Measurements from ENCODE around the gene SCGB1D4. TPM values are rescaled to one million over a fixed set of nuclear protein-coding genes. Genes with fewer than 3 reads are reported as not detected.
A peak's percentile ranks its signal among the peaks of the same experiment; 100 is the strongest.

SCGB1D4 gene
- total RNA-seq, 2 experiments from 2014 or later: not detected

- Mint-ChIP-seq H3K4me1 (peaks cover 2% of the 10 kb centered on the region), H3K27ac (no peak overlapping the region), H3K36me3 (no peaks in the 10 kb centered on the region), H3K27me3 (peaks cover 3% of the 10 kb centered on the region), H3K4me3 (no peak overlapping the region), H3K9me3 (no peaks in the 10 kb centered on the region)
- no peak for DNase-seq
Observed at GRCh38 chr11:62322524-62322923, 23.6 kb upstream of the SCGB1D4 start.

GRCh38 chr11:62315431-62315830 is 16.6 kb upstream of the SCGB1D4 start:
- no peak overlapping the region for H3K27ac Mint-ChIP-seq
- peaks cover 27% of the 10 kb centered on the region for H3K27me3 Mint-ChIP-seq
- no peak for DNase-seq
- no peak overlapping the region for H3K4me3 Mint-ChIP-seq
- H3K4me1 Mint-ChIP-seq: peaks cover 8% of the 10 kb centered on the region
- no peaks in the 10 kb centered on the region for H3K36me3 Mint-ChIP-seq
- no peaks in the 10 kb centered on the region for H3K9me3 Mint-ChIP-seq

- H3K36me3 Mint-ChIP-seq: no peaks in the 10 kb centered on the region
- H3K4me3 Mint-ChIP-seq: no peak overlapping the region
- DNase-seq: no peak
- no peak overlapping the region for H3K27ac Mint-ChIP-seq
- H3K4me1 Mint-ChIP-seq: peaks cover 8% of the 10 kb centered on the region
- H3K9me3 Mint-ChIP-seq: peaks cover 3% of the 10 kb centered on the region
- peaks cover 46% of the 10 kb centered on the region for H3K27me3 Mint-ChIP-seq
Observed at GRCh38 chr11:62309991-62310390, 11.1 kb upstream of the SCGB1D4 start.

- no peak overlapping the region for H3K4me3 Mint-ChIP-seq
- H3K4me1 Mint-ChIP-seq: peaks cover 8% of the 10 kb centered on the region
- no peaks in the 10 kb centered on the region for H3K36me3 Mint-ChIP-seq
- DNase-seq: no peak
- H3K27me3 Mint-ChIP-seq: peaks cover 42% of the 10 kb centered on the region
- no peak overlapping the region for H3K27ac Mint-ChIP-seq
- H3K9me3 Mint-ChIP-seq: peaks cover 3% of the 10 kb centered on the region
Observed at GRCh38 chr11:62307950-62308349, 9.1 kb upstream of the SCGB1D4 start.

- peaks cover 34% of the 10 kb centered on the region for H3K27me3 Mint-ChIP-seq
Observed at GRCh38 chr11:62306227-62306626, 7.4 kb upstream of the SCGB1D4 start.

GRCh38 chr11:62295504-62295903 is 3.4 kb downstream of the SCGB1D4 start:
- Mint-ChIP-seq H3K4me3 (no peak overlapping the region), H3K36me3 (peaks cover 1% of the 10 kb centered on the region), H3K9me3 (no peaks in the 10 kb centered on the region), H3K27me3 (peaks cover 13% of the 10 kb centered on the region), H3K4me1 (no peaks in the 10 kb centered on the region), H3K27ac (no peak overlapping the region)
- no peak for DNase-seq

More at GRCh38 chr11:62306227-62306626, 7.4 kb upstream of the SCGB1D4 start:
- DNase-seq: no peak
- H3K27ac Mint-ChIP-seq: no peak overlapping the region
- peaks cover 3% of the 10 kb centered on the region for H3K4me1 Mint-ChIP-seq
- peaks cover 3% of the 10 kb centered on the region for H3K9me3 Mint-ChIP-seq
- H3K4me3 Mint-ChIP-seq: no peak overlapping the region
- no peaks in the 10 kb centered on the region for H3K36me3 Mint-ChIP-seq

- Mint-ChIP-seq H3K4me3 (no peak overlapping the region), H3K36me3 (no peaks in the 10 kb centered on the region), H3K27ac (no peak overlapping the region), H3K4me1 (no peaks in the 10 kb centered on the region), H3K27me3 (peaks cover 3% of the 10 kb centered on the region), H3K9me3 (no peaks in the 10 kb centered on the region)
- DNase-seq: no peak
Observed at GRCh38 chr11:62280452-62280851, 18.4 kb downstream of the SCGB1D4 start.

- DNase-seq: no peak
- H3K27me3 Mint-ChIP-seq: no peaks in the 10 kb centered on the region
- H3K36me3 Mint-ChIP-seq: no peaks in the 10 kb centered on the region
- H3K9me3 Mint-ChIP-seq: no peaks in the 10 kb centered on the region
- H3K4me3 Mint-ChIP-seq: no peak overlapping the region
- no peak overlapping the region for H3K27ac Mint-ChIP-seq
- H3K4me1 Mint-ChIP-seq: no peaks in the 10 kb centered on the region
Observed at GRCh38 chr11:62273789-62274275, 25.0 kb downstream of the SCGB1D4 start.

- no peaks in the 10 kb centered on the region for H3K4me1 Mint-ChIP-seq
- no peak for DNase-seq
- H3K4me3 Mint-ChIP-seq: no peak overlapping the region
- H3K27ac Mint-ChIP-seq: no peak overlapping the region
- no peaks in the 10 kb centered on the region for H3K27me3 Mint-ChIP-seq
- H3K9me3 Mint-ChIP-seq: no peaks in the 10 kb centered on the region
- H3K36me3 Mint-ChIP-seq: no peaks in the 10 kb centered on the region
Observed at GRCh38 chr11:62273284-62273683, 25.6 kb downstream of the SCGB1D4 start.

GRCh38 chr11:62269654-62270278 is 29.1 kb downstream of the SCGB1D4 start, which contains the start of gene SCGB2A2:
TSS of gene SCGB2A2 (plus strand) at chr11:62270158. CDS start at chr11:62270217, 59 bp downstream.
- H3K27ac Mint-ChIP-seq: no peak within 1 kb of the TSS
- H3K36me3 Mint-ChIP-seq: no peaks in the 10 kb centered on the region
- H3K4me1 Mint-ChIP-seq: peaks cover 7% of the 10 kb centered on the region
- DNase-seq: no peak
- H3K27me3 Mint-ChIP-seq: no peaks in the 10 kb centered on the region
- H3K4me3 Mint-ChIP-seq: no peak within 1 kb of the TSS
- no peaks in the 10 kb centered on the region for H3K9me3 Mint-ChIP-seq

- Mint-ChIP-seq H3K27me3 (peaks cover 14% of the 10 kb centered on the region), H3K4me3 (no peak overlapping the region), H3K27ac (no peak overlapping the region), H3K9me3 (no peaks in the 10 kb centered on the region), H3K4me1 (peaks cover 15% of the 10 kb centered on the region), H3K36me3 (no peaks in the 10 kb centered on the region)
- DNase-seq: no peak
Observed at GRCh38 chr11:62267576-62267975, 31.3 kb downstream of the SCGB1D4 start.

GRCh38 chr11:62267050-62267449 is 31.8 kb downstream of the SCGB1D4 start:
- H3K36me3 Mint-ChIP-seq: no peaks in the 10 kb centered on the region
- H3K27ac Mint-ChIP-seq: no peak overlapping the region
- no peak for DNase-seq
- H3K4me3 Mint-ChIP-seq: no peak overlapping the region
- H3K9me3 Mint-ChIP-seq: no peaks in the 10 kb centered on the region
- H3K4me1 Mint-ChIP-seq: peaks cover 15% of the 10 kb centered on the region
- peaks cover 14% of the 10 kb centered on the region for H3K27me3 Mint-ChIP-seq

- no peaks in the 10 kb centered on the region for H3K36me3 Mint-ChIP-seq
- H3K27ac Mint-ChIP-seq: no peak overlapping the region
- no peaks in the 10 kb centered on the region for H3K9me3 Mint-ChIP-seq
- peak; percentile 17 for DNase-seq
- no peak overlapping the region for H3K4me3 Mint-ChIP-seq
- H3K27me3 Mint-ChIP-seq: peaks cover 18% of the 10 kb centered on the region
- peaks cover 15% of the 10 kb centered on the region for H3K4me1 Mint-ChIP-seq
Observed at GRCh38 chr11:62266558-62266957, 32.3 kb downstream of the SCGB1D4 start.

GRCh38 chr11:62264004-62264403 is 34.9 kb downstream of the SCGB1D4 start:
- Mint-ChIP-seq H3K36me3 (no peaks in the 10 kb centered on the region), H3K4me1 (peaks cover 15% of the 10 kb centered on the region), H3K4me3 (no peak overlapping the region), H3K27me3 (peaks cover 20% of the 10 kb centered on the region), H3K27ac (no peak overlapping the region), H3K9me3 (no peaks in the 10 kb centered on the region)
- no peak for DNase-seq

- H3K36me3 Mint-ChIP-seq: no peaks in the 10 kb centered on the region
- H3K27me3 Mint-ChIP-seq: peaks cover 26% of the 10 kb centered on the region
- peaks cover 8% of the 10 kb centered on the region for H3K4me1 Mint-ChIP-seq
- H3K9me3 Mint-ChIP-seq: no peaks in the 10 kb centered on the region
- DNase-seq: no peak
- no peak overlapping the region for H3K27ac Mint-ChIP-seq
- H3K4me3 Mint-ChIP-seq: no peak overlapping the region
Observed at GRCh38 chr11:62260261-62260953, 38.5 kb downstream of the SCGB1D4 start.

GRCh38 chr11:62256281-62256680 is 42.6 kb downstream of the SCGB1D4 start:
- Mint-ChIP-seq H3K27ac (no peak overlapping the region), H3K4me1 (no peaks in the 10 kb centered on the region), H3K36me3 (peaks cover 5% of the 10 kb centered on the region), H3K27me3 (peaks cover 10% of the 10 kb centered on the region), H3K4me3 (no peak overlapping the region), H3K9me3 (peaks cover 12% of the 10 kb centered on the region)
- DNase-seq: no peak
